IPS-18c (cell line): Measurements from ENCODE around the gene ASB6.
A peak's percentile ranks its signal among the peaks of the same experiment; 100 is the strongest.

Source experiments
- H3K4me3 ChIP-seq: 2 replicates; pipeline ENCODE4 v1.7.0; 2013; ENCODE audit warnings: low read depth, mild to moderate bottlenecking, low read length, moderate library complexity; ENCODE audit not compliant: insufficient read depth
- H3K9me3 ChIP-seq: one replicate; pipeline ENCODE4 v1.6.1; 2013; ENCODE audit warnings: mild to moderate bottlenecking, low read length, moderate library complexity; ENCODE audit not compliant: control insufficient read depth, insufficient read depth

ASB6 gene, protein sequence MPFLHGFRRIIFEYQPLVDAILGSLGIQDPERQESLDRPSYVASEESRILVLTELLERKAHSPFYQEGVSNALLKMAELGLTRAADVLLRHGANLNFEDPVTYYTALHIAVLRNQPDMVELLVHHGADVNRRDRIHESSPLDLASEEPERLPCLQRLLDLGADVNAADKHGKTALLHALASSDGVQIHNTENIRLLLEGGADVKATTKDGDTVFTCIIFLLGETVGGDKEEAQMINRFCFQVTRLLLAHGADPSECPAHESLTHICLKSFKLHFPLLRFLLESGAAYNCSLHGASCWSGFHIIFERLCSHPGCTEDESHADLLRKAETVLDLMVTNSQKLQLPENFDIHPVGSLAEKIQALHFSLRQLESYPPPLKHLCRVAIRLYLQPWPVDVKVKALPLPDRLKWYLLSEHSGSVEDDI

DNA sequence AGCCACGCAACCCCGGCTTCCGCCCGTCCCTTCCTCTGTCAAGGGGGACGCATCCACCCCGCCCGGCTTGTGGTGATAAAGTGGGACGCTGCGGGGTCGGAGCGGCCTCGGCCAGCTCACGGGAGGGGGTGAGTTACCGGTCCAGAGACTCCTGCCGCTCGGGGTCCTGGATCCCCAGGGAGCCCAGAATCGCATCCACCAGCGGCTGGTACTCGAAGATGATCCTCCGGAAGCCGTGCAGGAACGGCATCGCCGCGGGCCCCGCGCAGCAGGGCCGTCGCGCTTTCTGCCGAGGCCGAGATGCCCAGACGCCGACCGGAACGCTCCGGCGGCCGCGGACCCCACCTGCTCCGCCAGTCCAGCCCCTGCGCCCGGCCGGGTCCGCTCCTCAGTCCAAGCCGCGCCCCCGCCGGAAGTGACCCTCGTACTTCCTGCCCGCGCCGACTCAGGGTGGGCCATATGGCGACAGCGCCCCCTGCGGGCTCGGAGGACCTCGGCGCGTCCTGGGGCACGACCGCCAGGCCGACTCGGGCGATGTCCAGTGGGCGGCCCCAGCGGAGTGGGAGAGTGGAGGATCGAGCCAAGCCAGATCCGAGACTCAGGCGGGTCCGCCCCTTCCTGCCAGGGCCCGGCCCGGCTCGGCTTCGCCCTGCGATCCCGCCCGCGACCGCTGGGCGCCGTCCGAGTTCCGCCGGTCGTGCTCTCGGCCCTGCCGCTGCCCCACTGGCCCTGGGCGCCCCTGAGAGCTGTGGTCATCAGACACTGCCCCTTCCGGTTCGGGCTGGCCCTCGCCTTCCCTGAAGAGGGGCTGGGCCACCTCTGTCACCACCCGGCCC lies at the start of gene ASB6:
Gene ASB6 (minus strand): TSS at position 402 of the 836 bp plus-strand sequence. CDS start 152 bp downstream, at position 250.
- H3K9me3 ChIP-seq: no peaks in the 10 kb centered on the region
- peak within 1 kb of the TSS; percentile 89 for H3K4me3 ChIP-seq

DNA sequence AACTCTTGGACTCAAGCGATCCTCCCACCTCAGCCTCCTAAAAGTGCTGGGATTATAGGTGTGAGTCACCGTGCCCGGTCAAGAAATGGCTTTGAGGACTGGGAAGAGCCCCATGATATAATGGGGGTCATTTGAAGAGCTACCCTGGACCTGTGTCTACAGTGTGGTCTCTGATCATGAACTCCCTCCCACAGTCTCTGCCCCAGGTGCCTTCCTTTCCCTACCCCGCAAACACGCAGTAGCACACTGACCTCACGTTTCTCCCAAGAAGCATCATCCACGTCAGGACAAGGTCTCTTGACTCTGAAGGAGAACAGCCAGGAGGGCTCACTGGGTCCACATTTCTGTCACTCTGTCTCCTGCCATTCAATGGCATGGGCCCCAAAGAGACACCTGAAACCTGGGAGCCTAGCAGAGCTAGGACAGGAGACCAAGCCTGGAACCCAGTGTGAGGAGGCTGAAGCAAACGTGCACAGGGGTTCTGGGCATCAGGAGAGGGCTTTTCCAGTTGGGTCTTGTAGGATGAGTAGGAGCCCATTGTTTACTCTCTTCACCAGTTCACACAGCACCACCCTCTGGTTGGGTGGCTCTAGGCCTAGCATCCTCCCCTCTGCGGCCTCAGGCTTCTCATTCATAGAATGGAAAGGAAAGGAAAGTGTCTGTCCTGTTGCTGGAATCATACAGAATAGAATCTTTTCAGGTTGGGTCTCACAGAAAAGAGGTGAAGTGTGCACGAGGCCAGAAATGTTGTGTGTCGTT lies 46.5 kb upstream of the ASB6 start:
- no peak overlapping the region for H3K4me3 ChIP-seq
- H3K9me3 ChIP-seq: no peaks in the 10 kb centered on the region

DNA sequence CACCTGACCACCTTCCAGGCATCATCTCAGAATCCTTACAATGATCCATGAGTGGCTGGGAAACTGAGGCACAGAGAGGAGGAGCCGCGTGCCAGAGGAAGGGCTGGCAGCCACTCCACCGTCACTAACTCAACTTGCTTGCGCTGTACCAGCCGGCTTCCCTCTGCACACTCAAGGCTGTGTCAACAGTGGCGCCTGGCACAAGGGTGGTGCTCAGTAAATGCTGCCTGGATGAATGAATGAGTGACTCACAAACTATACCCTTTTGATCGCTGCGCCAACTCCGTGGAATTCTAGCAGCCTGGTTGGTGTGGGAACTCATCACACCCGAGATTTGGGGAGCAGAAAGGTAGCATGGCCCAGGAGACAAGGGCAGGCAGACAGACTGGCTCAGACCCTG lies 45.4 kb upstream of the ASB6 start:
- no peak overlapping the region for H3K4me3 ChIP-seq
- no peaks in the 10 kb centered on the region for H3K9me3 ChIP-seq

DNA sequence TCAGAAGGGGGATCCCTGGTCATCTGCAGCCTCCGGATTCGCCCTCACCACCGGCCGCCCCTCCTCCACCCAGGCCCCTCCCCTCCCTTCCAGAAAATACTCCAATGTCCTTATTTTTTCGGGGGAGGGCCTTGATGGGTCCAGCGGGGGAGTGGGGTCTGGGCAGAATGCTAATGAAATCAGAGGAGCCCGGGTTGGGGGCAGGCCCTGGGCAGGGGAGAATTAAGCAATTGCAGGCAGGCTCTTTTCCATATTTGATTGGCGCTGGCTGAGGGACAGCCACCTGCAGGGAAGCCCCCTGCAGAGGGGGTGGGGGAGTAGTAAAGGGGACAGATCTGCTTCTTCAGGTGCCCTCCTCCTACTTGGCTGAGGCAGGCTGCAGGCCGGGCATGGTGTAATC lies 44.8 kb upstream of the ASB6 start:
- no peaks in the 10 kb centered on the region for H3K9me3 ChIP-seq
- H3K4me3 ChIP-seq: no peak overlapping the region

DNA sequence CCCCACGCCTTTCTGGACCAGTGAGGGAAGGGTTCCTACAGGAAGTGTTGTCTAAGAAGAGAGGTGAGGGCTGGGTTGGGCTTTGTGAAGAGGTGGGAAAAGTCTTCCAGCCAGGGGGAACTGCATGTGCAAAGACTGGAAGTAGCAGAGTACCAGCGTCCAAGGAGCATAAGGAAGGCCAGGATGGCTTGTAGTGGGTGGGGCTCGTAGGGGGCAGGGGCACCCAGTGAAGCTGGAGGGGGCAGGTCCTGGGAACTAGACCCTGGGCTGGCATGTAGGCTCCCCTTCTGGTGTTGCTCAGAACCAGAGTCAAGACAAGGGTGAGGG lies 43.9 kb upstream of the ASB6 start:
- Histone ChIP-seq H3K9me3 (no peaks in the 10 kb centered on the region), H3K4me3 (no peak overlapping the region)

DNA sequence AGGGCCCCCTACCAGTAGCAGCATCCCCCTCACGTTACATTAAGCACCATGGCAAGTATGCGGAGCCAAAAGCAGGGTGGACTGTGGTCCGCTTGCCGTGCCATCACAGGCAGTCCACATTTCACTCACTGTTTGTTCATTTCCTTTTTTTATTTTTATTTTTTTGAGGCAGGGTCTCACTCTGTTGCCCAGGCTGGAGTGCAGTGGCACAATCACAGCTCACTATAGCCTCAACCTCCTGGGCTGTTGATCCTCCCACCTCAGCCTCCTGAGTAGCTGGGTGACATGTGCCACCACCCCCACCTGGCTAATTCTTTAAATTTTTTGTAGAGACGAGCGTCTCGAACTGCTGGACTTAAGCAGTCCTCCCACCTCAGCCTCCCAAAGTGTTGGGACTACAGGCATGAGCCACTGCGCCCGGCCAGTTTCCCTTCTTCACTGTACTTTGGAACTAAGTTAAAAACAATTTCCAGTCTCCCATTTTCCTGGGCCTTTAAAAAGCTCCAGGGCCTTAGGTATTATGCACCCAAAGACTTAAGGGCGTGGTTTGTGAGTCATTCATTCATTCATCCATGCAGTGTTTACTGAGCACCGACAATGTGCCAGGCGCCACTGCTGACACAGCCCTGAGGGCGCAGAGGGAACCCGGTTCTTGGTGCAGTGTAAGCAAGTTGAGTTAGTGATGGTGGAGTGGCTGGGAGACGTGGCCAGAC lies 43.4 kb upstream of the ASB6 start:
- Histone ChIP-seq H3K4me3 (no peak overlapping the region), H3K9me3 (no peaks in the 10 kb centered on the region)

DNA sequence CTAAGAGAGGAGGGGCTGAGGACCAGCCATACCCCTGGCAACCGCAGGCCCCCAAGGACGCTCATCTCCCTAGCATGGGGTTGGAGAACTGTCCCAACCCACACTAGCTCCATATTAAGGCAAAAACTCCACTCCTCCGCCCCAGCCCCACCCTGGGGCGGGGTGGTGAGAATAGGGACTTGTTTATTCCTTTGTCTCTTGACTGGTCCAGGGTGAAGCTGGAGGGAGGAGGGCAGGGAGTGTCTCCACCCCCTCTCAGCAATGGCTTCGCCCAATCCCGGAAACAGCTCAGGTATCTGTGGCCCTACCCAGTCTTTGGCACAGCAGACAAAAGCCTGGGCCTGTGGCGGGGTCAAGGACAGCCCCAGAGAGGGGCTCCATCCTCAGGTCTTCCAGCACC lies 40.4 kb upstream of the ASB6 start:
- Histone ChIP-seq H3K4me3 (no peak overlapping the region), H3K9me3 (no peaks in the 10 kb centered on the region)

DNA sequence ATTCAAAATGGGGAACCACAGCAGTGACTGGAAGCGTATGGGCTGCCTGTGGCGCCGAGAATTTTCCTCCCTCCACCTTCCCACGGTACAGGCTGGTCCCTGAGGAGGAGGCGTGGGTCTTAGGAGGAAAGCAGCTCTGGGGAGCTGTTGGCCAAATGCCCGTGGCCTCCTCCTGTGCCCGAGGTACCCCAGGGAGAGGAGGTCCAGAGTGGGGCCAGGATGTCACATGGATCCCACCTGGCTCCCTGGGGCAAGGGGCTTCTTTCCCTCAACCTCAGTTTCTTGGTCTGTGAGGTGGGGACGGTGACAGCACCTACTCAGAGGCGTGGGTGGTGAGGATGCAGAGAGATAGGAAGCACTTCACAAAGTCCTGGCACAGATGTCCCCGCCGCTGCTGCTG lies 40.0 kb upstream of the ASB6 start:
- Histone ChIP-seq H3K4me3 (no peak overlapping the region), H3K9me3 (no peaks in the 10 kb centered on the region)

DNA sequence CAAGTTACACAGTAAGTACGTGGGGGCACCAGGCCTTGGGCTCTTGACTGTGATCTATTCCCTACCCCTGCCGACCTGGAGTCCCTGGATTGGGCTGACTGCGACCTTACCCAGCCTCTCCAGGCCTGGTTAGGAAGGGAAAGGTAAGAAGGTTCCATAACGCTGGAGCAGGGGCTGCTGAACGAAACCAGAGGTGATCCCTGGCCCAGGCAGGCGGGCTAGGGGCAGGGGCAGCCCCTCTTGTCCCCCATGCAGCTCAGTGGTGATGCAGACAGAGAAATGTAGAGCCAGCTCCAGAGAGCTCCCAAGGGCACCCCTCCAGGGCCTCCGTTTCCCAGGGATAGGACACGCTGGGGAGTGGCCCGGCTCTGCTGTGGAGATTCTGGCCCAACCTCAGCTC lies 37.6 kb upstream of the ASB6 start:
- no peaks in the 10 kb centered on the region for H3K9me3 ChIP-seq
- no peak overlapping the region for H3K4me3 ChIP-seq

DNA sequence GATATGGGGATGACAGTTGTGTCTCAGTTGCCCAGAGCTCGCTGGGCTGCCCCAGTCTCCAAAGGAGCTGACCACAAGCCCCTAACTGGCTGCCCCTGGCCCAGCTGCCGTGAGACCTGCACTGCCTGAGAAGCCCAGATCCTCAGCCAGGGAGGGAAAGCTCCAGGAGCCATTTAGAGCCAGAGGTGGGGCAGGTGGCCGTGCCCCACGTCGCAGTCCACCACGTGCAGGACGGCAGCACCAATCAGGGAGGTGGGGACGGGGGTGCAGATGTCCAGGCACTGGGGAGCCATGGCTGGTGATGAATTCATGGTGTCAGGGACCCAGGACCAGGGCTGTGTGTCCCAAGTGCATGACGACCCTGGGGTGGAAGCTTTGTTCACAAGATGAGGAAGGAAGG lies 36.9 kb upstream of the ASB6 start:
- no peak overlapping the region for H3K4me3 ChIP-seq
- H3K9me3 ChIP-seq: no peaks in the 10 kb centered on the region

DNA sequence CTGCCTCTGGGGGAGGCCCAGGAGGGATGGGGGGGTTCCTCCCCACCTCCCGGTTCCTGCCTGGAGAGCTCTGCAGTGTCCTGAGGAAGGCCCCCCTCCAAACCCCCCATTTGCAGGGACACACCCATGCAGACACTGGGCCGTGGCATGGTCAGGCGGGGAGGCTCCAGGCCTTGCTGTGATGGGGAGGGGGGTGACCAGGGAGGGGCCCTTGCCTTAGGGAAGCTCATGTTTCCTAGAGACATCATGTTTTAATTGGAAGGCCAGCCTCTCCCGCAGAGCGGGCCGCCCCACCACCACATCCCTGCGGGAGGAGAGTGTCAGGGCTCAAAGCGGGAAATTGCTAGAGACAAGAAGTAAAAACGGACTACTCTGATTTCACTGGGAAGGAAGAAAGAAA lies 35.5 kb upstream of the ASB6 start:
- Histone ChIP-seq H3K4me3 (no peak overlapping the region), H3K9me3 (no peaks in the 10 kb centered on the region)

DNA sequence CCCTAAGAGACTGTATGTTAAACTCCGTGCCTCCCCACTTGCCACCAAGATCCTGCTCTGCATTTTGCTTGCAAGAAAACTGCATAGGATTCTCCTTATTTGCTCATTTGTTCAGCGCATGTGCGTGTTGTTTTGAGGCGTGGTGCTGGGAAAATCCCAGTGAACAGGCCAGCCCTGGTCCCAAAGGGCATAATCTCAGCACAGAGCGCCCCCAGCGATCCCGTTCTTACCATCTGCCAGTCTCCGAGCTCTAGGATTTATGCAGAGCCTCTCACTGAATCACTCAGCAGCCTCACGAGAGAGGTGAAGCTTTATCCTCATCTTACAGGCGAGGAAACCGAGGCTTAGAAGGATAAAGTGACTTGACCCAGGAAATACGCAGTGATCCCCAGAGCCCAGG lies 35.0 kb upstream of the ASB6 start:
- Histone ChIP-seq H3K4me3 (no peak overlapping the region), H3K9me3 (no peaks in the 10 kb centered on the region)

DNA sequence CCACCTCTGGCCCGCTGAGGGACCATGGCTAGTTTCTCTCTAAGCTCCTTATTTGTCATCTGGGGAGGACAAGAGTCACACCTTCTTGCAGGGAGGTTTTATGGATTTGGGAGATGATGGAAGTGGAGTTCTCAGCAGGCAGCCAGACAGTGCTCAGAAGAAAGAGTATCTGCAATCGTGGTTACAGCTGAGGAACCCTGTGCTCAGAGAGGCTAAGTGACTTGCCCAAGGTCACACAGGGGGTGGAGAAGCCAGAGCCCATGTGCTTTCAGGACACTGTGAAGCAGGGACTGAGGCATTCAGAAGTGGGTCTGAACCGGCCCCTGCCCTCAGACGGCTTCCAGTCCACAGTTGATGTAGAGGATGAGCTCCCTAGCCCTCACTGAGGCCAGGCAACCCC lies 34.3 kb upstream of the ASB6 start:
- no peaks in the 10 kb centered on the region for H3K9me3 ChIP-seq
- no peak overlapping the region for H3K4me3 ChIP-seq

DNA sequence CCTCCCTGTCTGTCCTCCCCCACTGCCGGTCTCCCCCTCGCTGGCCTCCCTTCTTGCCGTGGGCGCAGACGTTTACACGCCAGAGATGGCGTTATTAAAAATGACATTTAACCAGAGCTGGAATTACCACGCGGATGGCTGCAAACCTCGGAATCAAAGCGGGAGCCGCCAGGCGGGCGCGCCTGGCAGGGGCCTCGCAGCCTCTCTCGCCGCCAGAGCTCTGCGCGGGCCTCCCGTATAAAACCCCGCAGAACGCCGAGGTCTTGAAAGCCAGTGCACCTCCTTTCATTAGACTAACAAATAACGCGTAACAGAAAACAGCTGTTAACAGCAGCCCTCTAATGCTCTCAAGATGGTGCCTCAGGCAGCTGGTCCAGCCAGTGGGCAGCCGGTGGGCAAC lies 33.7 kb upstream of the ASB6 start:
- Histone ChIP-seq H3K4me3 (no peak overlapping the region), H3K9me3 (no peaks in the 10 kb centered on the region)

DNA sequence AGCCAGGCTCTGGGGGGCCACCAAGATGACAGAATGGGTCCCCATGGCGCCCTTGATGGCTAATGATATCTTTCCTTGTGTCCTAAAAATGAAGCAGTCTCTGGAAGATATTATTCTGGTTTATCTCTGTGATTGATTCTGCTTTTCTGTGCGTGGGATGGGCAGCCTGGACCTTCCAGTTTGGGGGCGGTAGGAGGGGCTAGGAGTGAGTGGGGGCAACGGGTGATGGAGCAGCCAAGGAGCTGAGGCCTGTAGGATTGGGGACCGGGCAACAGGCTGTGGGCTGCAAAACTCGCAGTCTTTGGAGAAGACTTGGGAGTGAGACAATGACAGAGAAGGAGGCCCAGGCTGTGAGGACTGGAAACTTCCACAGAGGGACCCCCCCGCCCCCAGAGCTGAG lies 32.3 kb upstream of the ASB6 start:
- H3K4me3 ChIP-seq: no peak overlapping the region
- no peaks in the 10 kb centered on the region for H3K9me3 ChIP-seq

DNA sequence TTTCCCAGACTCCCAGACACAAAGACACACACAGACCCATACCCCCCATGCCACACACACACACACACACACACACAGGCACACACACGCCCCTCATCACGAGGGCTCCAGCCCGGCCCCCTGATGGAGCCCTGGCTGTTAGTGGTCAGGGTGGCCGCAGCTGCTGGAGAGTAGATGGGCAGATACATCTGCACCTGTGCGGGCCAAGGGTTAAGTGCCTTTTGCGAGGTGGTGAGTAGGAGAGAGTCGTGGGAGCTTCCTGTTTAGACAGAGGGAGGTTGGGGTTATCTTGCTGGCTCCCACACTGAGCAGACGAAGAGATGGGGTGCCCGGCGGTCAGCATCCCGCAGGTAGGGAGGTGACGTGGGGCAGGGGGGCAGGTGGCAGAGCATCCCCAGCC lies 31.7 kb upstream of the ASB6 start:
- no peak overlapping the region for H3K4me3 ChIP-seq
- no peaks in the 10 kb centered on the region for H3K9me3 ChIP-seq

DNA sequence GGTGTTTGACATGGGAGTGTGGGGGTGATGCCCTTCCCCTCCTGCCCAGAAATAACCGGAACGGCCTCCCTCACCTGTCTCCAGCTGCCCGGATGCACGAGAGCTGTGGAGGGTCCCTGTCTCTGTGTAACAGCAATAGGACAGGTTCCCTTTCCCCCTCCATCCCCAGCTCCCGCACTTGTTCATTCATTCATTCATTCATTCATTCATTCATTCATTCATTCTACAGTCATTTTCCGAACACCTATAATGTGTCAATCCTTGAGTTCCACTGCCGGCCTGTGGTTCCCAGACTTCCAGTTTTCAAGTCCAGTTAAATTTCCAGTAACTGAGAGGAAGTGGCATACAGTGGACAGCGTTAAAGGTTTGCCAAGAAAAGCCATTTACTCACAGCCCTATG lies 30.8 kb upstream of the ASB6 start:
- Histone ChIP-seq H3K4me3 (no peak overlapping the region), H3K9me3 (no peaks in the 10 kb centered on the region)
